Upper lobe of left lung (tissue), 4 donors: ENCODE measurements around the gene RNU1-1.
"Not testable (repeated sequence)": the region's sequence is repeated elsewhere in the genome, so short reads cannot be mapped to it uniquely, and the experiment has no call there.

ENCODE experiments used
- CTCF ChIP-seq, 6 experiments: fragments of 450-650 bp in 4 of 6; fragments of 200-600 bp in 2 of 6; sonication (generic) in 2 of 6; IDR thresholded peaks; one replicate each; pipeline ENCODE4 v1.5.1; 2016 to 2019; ENCODE audit warnings: antibody characterized with exemption in 6 of 6
- EP300 ChIP-seq, 4 donors: sonication (generic); formaldehyde crosslinking; IDR thresholded peaks; one replicate each; pipeline ENCODE4 v1.5.1; 2017; ENCODE audit warnings: antibody characterized with exemption in 4 of 4, control low read depth in 2 of 4

- not testable (repeated sequence) for TF ChIP-seq CTCF, EP300 (IDR thresholded peaks at IDR 0.05)
Measured at GRCh38 chr1:16521679-16522078, 7.6 kb upstream of the RNU1-1 start.
